Left lung (tissue), 10 donors: Measurements from ENCODE around the gene CLDN7. TPM values are rescaled to one million over a fixed set of nuclear protein-coding genes. Genes with fewer than 3 reads are reported as not detected.

ENCODE experiments used
- ATAC-seq: fragments of 200-7000 bp; cut with Tn5 transposase; one replicate; pipeline ENCODE4 v1.9.1; 2020; ENCODE audit warnings: moderate library complexity
- DNase-seq, 4 donors: peaks; one replicate each; pipeline ENCODE4 v3.0.0-alpha.2; 2013 to 2020
- H3K27ac ChIP-seq, 2 donors: fragments of 200-600 bp; sonication (generic) in 1 of 2; one replicate each; pipeline versions ENCODE4 v1.5.0 to v1.8.0; 2020 to 2021
- H3K27me3 ChIP-seq, 2 donors: fragments of 200-600 bp; sonication (generic) in 1 of 2; one replicate each; pipeline versions ENCODE4 v1.5.0 to v1.8.0; 2020 to 2021
- H3K36me3 ChIP-seq, 2 donors: fragments of 200-600 bp; sonication (generic) in 1 of 2; one replicate each; pipeline versions ENCODE4 v1.5.0 to v1.8.0; 2020 to 2021
- H3K4me1 ChIP-seq, 2 donors: fragments of 200-600 bp; one replicate each; pipeline ENCODE4 v1.8.0; 2021
- H3K4me3 ChIP-seq, 2 donors: fragments of 200-600 bp; sonication (generic) in 1 of 2; one replicate each; pipeline versions ENCODE4 v1.5.0 to v1.8.0; 2020 to 2021; ENCODE audit warnings: mild to moderate bottlenecking in 1 of 2
- H3K9me3 ChIP-seq, 2 donors: fragments of 200-600 bp; sonication (generic) in 1 of 2; one replicate each; pipeline versions ENCODE4 v1.5.0 to v1.8.0; 2020 to 2021
- CTCF ChIP-seq, 2 donors: fragments of 200-600 bp; sonication (generic) in 1 of 2; IDR thresholded peaks; one replicate each; pipeline versions ENCODE4 v1.5.0 to v1.8.0; 2021; ENCODE audit warnings: antibody characterized with exemption in 2 of 2
- intact Hi-C, 2 donors: fragments of 100-400 bp; cut with DNase I; formaldehyde crosslinking; loops; one replicate each; pipeline versions ENCODE4 v1.11.2 to v1.14.2; 2022
- polyA plus RNA-seq, 6 donors: library from polyadenylated mRNA; unstranded; fragments of 120-200 nt; gene quantifications; one replicate each; pipeline ENCODE4 v1.2.1, GENCODE V29; 2013; ENCODE audit not compliant: insufficient read length in 6 of 6
- total RNA-seq, 2 donors: library from RNA; stranded (reverse); fragmentation: NEBNext Ultra II Directional; extraction: Animal tissue kit (Norgen Biotek cat#: 25700); gene quantifications; one replicate each; pipeline ENCODE4 v1.2.1, GENCODE V29; 2021
- donor health status: DM: no; HTN: yes; CAD: no.
- donor health status: DM: no; HTN: no; CAD: no.

The CLDN7 gene
- total and polyA plus RNA-seq, 8 donors = 26.0 to 197 (median 36.5) TPM

GRCh38 chr17:7219812-7220592 is 42.3 kb downstream of the CLDN7 start, which contains the start of the genes ACADVL and DLG4:
Gene ACADVL (plus strand): TSS chr17:7219938. CDS start chr17:7219985, 47 bp downstream.
Gene DLG4 (minus strand): TSS chr17:7219836.
- intact Hi-C loops = no loop called here
- no peaks in the 10 kb centered on the region for H3K27me3 ChIP-seq
- H3K4me1 ChIP-seq = peaks cover 22 to 59% of the 10 kb centered on the region in 2 donors
- H3K27ac ChIP-seq = peak within 1 kb of the TSS; percentile 88 to 98
- DNase-seq (peak; percentile 81 to 98 (median 92)), ATAC-seq (peak; percentile 84)
- no peak for TF ChIP-seq CTCF (IDR thresholded peaks at IDR 0.05)
- H3K9me3 ChIP-seq = no peaks in the 10 kb centered on the region
- peaks cover 0 to 43% of the 10 kb centered on the region in 2 donors for H3K36me3 ChIP-seq
- peak within 1 kb of the TSS; percentile 65 to 87 for H3K4me3 ChIP-seq

GRCh38 chr17:7219229-7219811 is 43.0 kb downstream of the CLDN7 start:
- intact Hi-C loops = no loop called here
- peak overlapping the region; percentile 88 to 98 for H3K27ac ChIP-seq
- H3K36me3 ChIP-seq = peaks cover 0 to 37% of the 10 kb centered on the region in 2 donors
- no peaks in the 10 kb centered on the region for H3K9me3 ChIP-seq
- H3K4me1 ChIP-seq = peaks cover 22 to 66% of the 10 kb centered on the region in 2 donors
- DNase-seq (no peak), ATAC-seq (no peak)
- no peak for TF ChIP-seq CTCF (IDR thresholded peaks at IDR 0.05)
- H3K4me3 ChIP-seq = peak overlapping the region; percentile 65 to 87
- no peaks in the 10 kb centered on the region for H3K27me3 ChIP-seq

- H3K27me3 ChIP-seq = no peaks in the 10 kb centered on the region
- ATAC-seq = no peak
- intact Hi-C loops = no loop called here
- no peak overlapping the region for H3K4me3 ChIP-seq
- TF ChIP-seq CTCF (IDR thresholded peaks at IDR 0.05) = no peak
- DNase-seq = no peak
- peak overlapping the region in 1 of 2 donors; percentile 88 for H3K27ac ChIP-seq
- peaks cover 22 to 72% of the 10 kb centered on the region in 2 donors for H3K4me1 ChIP-seq
- peaks cover 0 to 31% of the 10 kb centered on the region in 2 donors for H3K36me3 ChIP-seq
- no peaks in the 10 kb centered on the region for H3K9me3 ChIP-seq
Observed at GRCh38 chr17:7218758-7219157, 43.5 kb downstream of the CLDN7 start.

- Histone ChIP-seq H3K4me1 (peaks cover 22 to 74% of the 10 kb centered on the region in 2 donors), H3K9me3 (no peaks in the 10 kb centered on the region), H3K4me3 (no peak overlapping the region), H3K36me3 (peaks cover 0 to 25% of the 10 kb centered on the region in 2 donors), H3K27ac (peak overlapping the region in 1 of 2 donors; percentile 33), H3K27me3 (no peaks in the 10 kb centered on the region)
- DNase-seq (no peak), ATAC-seq (no peak)
- TF ChIP-seq CTCF (IDR thresholded peaks at IDR 0.05) = no peak
- intact Hi-C loops = no loop called here
Observed at GRCh38 chr17:7218166-7218565, 44.1 kb downstream of the CLDN7 start.
